ENCODE data around the gene LGALS9B. TPM values are rescaled to one million over a fixed set of nuclear protein-coding genes. Genes with fewer than 3 reads are reported as not detected.
"Not testable (repeated sequence)": the region's sequence is repeated elsewhere in the genome, so short reads cannot be mapped to it uniquely, and the experiment has no call there.

LGALS9B gene
- polyA plus RNA-seq, 3 donors: 2.9 TPM; not detected in 2

DNA sequence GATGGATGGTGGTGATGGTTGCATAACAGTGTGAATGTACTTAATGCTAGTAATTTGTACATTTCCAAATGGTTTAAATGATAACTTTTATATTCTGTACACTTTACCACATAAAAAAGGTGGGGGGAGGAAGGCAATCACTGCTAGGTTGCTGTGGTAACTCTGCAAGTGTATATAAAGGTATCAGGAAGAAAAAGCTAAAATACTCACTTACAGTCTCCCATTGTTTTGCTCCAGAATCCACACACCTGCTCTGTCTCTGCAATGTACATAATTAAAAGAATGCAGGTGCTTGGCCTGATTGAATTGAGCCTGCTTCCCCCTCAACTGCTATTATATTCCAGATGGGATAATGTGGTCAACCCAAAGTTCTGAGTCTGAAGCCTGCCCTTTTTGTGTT is 6.7 kb upstream of the LGALS9B start:
- H3K27ac ChIP-seq (ENCODE audit: low read depth, low read length): not testable (repeated sequence)

DNA sequence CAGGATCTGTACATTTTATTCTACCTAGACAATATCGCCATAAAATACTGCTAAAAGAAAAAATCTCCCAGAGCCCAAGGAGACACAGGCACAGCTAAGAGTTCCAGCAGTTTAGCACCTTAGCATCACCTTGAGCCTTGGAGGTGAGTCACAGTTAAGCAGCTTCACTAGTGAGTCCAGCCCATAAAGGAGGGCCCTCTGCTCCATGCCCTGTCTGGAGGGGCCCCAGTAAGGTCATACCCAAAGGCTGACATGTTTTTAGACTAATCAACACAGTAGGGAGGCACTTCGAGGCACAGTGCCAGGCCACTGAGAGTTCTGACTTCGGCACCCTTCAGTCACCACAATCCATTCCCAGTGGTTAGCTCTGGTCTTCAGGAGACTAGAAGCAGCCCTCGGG is 2.6 kb upstream of the LGALS9B start:
- WGBS, 3 donors: 56 to 69% (median 61%) methylated on average over 2 of the region's 4 CpGs
- not testable (repeated sequence) for H3K27ac ChIP-seq (ENCODE audit: low read depth, low read length)

DNA sequence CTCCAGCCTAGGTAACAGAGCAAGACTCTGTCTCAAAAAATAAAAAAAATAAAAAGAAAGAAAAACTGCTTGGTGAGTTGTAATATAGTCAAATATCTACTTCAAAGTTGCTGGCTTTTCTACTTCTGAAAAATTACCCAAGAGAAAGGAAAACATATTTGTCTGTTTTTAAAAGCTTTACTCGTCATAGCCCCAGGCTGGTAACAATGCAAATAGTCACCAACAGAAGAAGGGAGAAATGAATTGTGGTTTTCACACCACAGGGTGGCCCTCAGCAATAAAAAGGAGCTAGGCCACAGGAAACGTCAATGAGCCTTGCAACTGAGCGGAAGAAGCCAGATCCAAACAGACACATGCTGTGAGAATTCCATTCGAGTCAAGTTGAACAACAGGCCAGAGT is 1.8 kb upstream of the LGALS9B start:
- no CpG with 5 or more reads among the region's 4 CpGs for WGBS, 3 donors

DNA sequence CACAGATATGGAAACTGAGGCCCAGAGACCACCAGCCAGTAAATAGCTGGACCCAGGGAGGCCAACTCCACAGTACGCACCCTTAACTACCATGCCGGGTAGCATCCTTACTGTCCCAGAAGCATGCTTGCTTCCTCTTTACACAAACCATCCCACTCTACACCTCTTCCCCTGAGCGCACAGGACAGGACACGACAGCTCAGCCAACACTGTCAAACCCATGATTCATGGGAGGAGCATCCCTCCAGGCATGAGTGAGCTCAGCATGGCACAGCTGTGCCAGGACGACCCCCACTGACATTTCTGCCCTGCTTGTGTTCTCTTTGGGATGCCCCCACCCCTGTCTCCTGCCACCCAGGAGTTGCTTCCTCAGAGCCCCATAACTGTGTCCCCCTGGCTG is 340 bp downstream of the LGALS9B start:
- 48 to 70% (median 55%) methylated on average over 3 of the region's 5 CpGs for WGBS, 3 donors
- H3K27ac ChIP-seq (ENCODE audit: low read depth, low read length): not testable (repeated sequence)

More for the DNA sequence above, 1.8 kb upstream of the LGALS9B start:
- H3K27ac ChIP-seq (ENCODE audit: low read depth, low read length): not testable (repeated sequence)

DNA sequence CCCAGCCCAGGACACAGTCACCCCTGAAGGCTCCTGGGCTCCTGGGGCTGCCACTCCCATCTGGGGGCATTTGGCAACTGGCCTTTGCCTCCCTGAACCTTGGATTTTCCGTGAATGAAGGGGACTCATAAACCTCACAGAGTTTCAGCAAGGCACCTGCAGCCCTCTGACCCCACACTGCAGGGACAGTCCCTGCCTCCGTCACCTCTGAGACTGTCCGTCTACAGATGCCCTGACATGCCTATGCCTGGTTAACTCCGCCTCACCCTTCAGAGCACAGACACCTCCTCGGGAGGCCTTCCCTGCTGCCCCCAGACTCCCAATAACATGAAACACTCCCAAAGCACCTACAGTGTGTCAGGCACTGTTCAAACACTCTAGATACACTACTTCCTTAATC is 786 bp downstream of the LGALS9B start:
- WGBS, 3 donors: 75 to 80% (median 76%) methylated on average over 2 of the region's 5 CpGs
- H3K27ac ChIP-seq (ENCODE audit: low read depth, low read length): not testable (repeated sequence)

DNA sequence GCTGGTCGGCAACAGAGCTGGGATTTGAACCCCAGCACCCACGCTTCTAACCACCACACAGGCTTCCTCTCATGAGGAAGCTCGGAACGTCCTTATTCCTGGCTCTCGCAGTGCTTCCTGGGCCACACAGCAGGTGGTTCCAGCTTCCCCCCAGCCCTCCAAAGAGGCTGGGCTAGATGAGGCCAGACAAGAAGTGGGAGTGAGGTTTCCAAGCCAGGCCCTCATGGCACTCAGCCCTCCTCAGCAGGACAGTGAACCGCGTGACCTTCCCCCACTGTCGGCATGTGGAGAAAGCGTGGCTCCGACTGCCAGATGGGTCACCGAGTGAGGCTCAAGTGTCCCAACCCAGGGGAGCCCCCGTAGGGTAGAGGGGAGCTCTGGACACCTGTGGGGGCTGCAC is 1.8 kb downstream of the LGALS9B start:
- WGBS, 3 donors: 43 to 55% (median 47%) methylated on average over 6 to 7 of the region's 12 CpGs
- not testable (repeated sequence) for H3K27ac ChIP-seq (ENCODE audit: low read depth, low read length)

DNA sequence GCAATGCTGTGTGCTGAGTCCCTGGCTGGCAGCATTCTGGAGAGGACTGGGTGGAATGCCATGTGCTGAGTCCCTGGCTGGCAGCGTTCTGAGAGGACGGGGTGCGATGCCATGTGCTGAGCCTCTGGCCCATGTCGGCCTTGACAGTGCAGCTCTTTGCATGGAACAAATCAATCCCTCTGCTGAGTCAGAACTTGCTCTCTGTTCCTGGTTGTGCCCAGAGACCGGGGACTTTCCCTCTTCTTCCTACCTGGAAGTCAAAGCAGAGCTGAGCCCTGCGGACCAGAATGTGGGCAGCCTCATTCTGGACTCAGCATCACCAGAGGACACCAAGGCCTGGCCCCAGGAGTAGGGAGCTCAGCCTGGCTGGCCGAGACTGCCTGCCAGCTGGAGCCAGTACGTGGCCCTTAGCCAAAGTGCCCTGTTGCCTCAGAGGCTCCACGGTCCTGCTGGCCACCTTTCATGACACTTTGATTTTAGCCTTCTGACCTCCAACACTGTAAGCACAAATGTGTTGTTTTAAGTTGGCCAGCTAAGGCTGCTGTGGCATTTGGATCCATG is 2.4 kb downstream of the LGALS9B start:
- 61 to 93% (median 83%) methylated on average over 1 to 5 of the region's 9 CpGs for WGBS, 3 donors
- not testable (repeated sequence) for H3K27ac ChIP-seq (ENCODE audit: low read depth, low read length)

DNA sequence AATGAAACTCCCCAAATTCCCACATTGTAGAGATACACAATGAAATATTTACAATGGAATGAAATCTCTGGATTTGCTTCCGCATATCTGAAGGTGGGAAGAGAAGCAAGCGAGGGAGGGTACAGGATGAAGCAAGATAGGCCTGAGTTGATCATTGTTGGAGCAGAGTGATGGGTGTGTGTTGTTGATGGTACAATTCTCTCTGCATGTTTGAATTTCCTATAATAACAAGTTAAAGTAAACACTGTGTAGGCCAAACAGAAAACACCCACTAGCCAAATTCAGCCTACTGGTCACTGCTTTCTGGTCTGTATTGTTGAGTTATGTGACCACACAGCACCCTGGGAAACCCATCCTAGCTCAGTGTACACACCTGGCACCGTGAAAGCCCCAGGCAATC is 5.2 kb downstream of the LGALS9B start:
- WGBS, 3 donors: no CpG with 5 or more reads among the region's 3 CpGs
- H3K27ac ChIP-seq (ENCODE audit: low read depth, low read length): not testable (repeated sequence)

DNA sequence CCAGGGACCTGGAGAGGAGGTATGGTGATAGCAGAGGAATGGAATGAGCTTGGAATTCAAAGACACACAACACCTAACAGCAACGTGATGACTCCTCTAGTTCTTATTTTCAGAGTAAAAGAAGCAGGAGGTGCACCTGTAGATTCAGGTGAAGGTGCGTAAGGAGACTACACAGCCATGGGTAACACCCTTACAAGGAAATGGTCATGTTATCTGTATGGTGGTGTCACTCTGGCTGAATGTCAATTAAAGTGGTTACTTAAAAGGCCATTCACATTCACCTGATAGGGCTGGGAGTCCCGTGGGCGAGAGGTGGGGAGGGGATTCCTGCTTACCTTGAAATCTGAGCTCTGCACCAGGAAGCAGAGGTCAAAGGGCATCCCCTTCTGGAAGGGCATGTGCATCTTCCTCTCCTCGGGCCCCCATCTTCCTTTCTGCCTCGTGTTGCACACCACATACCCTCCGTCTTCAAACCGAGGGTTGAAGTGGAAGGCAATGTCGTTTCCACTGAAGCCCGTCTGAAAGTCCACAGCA is 9.4 kb downstream of the LGALS9B start:
- not testable (repeated sequence) for H3K27ac ChIP-seq (ENCODE audit: low read depth, low read length)
- WGBS, 3 donors: 57 to 80% (median 61%) methylated on average over 5 to 6 of the region's 10 CpGs

DNA sequence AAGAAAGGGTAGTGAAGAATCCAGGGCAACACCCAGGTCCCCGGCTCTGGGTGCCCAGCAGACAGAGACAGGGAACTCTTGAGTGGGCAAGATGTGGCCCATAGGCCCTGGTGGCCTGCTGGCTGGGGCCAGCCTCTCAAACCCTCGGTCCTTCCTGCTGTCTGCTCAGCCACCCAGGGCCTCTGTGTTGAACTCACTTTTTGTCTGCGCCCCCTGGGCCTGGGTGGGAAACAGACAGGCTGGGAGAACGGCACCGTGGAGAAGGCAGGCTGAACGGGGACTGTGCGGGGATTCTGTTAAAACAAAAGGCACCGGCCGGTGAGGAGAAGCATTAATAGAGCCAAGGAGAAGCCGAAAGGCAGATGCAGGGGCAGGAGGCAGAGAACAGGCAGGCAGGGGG is 12.2 kb downstream of the LGALS9B start:
- WGBS, 3 donors: no CpG with 5 or more reads among the region's 10 CpGs

DNA sequence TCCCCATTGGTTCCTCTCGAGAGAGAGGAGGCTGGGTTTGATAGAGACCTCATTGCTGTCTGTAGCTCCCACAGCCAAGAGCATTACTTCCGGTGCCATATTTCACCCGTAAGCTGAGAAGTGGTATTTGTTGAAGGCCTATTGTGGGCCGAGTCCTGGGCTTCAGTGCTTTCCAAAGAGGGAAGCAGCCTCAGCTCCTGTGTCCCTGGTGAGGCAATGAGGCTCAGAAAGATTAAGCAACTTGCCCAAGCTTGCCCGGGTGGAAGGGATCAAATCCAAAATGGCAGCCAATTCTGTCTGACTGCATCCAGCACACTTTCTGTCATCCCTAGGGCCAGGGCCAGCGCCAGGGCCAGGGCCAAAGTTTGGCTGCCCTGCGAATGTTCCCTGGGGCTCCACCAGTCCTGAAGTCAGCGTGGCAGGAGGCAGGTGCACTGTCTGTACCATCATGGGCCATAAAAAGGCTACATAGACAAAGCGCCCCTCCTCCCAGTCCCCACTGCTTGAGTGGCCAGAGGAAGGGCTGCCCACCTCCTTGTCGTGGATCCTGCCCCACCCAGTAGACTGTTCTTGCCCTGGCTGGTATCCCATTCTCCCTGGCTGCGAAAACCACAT is 13.4 kb downstream of the LGALS9B start:
- not testable (repeated sequence) for H3K27ac ChIP-seq (ENCODE audit: low read depth, low read length)
- 68 to 89% (median 82%) methylated on average over 1 to 2 of the region's 11 CpGs for WGBS, 3 donors

More for the DNA sequence above, 12.2 kb downstream of the LGALS9B start:
- H3K27ac ChIP-seq (ENCODE audit: low read depth, low read length): not testable (repeated sequence)

DNA sequence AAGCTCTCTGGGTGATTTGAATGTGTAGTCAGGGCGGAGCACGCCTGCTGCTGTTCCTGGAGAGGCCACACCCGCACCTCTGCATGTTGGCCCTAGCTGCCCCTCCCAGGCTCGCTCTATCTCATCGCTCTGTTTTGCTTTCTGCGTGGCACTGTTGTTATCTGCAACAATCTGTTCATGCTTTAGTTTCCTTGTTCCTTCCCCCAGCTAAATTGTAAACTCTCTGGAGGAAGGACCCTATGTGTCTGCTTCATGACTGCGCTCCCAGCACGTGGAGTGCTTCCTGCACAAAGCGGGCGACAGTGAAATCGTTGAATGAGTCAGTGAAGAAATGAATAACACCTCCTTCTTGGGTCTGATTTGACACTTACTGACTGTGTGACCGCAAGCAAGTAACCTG is 16.5 kb downstream of the LGALS9B start:
- H3K27ac ChIP-seq (ENCODE audit: low read depth, low read length): not testable (repeated sequence)
- WGBS, 3 donors: 28 to 56% (median 40%) methylated on average over 5 to 11 of the region's 12 CpGs

DNA sequence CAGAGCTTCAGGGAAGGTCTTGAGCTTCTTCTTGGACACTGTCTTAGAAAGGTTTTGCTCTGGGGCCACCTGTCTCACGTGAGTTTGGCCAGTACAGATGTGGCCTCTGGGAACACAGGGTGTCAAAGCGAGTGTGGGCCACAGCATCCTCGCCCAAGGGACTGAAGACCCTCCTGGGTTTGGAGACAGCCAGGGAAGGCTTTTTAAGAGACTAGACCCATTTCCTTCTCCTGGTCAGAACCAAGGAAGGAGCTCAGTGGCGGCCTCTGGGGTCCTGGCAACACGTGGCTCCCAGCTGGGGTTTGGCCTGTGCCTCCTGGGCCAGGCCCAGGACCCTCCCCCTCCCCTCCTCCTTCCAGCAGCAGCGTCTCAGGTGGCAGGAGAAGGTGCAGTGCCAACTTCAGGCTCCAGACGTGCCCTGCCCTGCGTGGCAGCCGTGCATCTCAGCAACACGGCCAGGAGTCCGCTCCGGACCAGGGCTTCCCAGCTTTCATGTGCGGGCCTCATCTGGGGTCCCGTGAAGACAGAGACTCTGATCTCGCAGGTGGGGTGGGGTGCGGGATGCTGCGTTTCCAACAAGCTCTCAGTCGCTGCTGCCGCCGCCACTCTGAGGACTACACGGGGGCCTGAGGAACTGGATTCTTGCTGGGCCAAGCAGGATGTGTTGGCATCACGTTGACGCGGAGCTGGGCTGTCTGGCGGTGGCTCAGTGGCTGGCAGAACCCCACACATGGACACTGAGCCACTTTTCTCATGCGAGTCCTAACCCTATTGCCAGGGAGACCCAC is 19.6 kb downstream of the LGALS9B start:
- H3K27ac ChIP-seq (ENCODE audit: low read depth, low read length): not testable (repeated sequence)
- WGBS, 3 donors: 84 to 89% (median 88%) methylated on average over 20 to 25 of the region's 26 CpGs

DNA sequence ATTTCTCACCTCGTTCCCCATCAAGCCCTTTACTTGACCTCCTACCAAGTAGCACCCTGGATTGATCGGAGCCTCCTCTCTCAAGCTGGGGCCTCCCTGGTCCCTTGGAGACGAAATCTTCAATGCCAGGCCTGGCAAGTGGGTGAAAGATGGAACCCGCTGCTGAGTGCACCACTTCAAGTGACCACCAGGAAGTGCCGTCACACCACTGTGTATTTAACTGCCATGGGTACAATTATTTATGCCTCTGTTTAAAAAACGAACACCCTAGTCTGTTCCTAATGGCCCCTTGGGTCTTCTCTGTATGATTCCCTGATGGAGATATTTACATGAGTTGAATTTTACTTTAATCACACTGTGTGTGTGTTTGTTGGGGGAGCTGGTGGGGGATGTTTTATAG is 20.4 kb downstream of the LGALS9B start:
- 62 to 65% (median 62%) methylated on average over 6 of the region's 6 CpGs for WGBS, 3 donors
- H3K27ac ChIP-seq (ENCODE audit: low read depth, low read length): not testable (repeated sequence)

DNA sequence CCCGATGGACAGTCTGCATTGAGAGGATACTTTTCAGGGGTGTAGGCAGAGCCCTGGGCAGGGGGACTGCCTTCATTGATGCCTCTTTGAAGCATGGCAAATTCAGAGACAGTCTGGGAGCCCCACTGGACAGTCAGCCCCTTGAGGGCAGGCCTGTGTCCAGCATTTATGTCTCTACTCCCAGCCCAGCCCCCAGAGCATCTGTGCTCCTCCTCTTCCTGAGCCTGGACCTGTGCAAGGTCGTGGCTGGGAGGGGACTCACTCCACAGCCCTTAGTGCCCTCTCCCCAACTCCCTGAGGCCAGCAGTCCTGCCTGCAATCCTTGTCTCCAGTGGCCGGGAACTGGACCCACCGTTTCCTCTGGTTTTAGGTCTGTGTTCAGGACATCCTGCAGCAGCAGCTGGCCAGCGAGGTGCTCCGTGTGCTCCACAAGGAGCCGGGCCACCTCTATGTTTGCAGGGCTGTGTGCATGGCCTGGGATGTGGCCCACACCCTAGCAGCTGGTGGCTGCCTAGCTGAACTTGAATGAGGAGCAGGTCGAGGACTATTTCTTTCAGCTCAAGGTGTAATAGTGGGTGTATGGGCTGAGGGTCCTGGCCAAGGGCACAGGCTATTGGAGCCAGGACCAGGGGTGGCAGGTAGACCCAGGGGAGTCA is 22.6 kb downstream of the LGALS9B start:
- not testable (repeated sequence) for H3K27ac ChIP-seq (ENCODE audit: low read depth, low read length)
- WGBS, 3 donors: 70 to 89% (median 81%) methylated on average over 1 to 4 of the region's 8 CpGs

DNA sequence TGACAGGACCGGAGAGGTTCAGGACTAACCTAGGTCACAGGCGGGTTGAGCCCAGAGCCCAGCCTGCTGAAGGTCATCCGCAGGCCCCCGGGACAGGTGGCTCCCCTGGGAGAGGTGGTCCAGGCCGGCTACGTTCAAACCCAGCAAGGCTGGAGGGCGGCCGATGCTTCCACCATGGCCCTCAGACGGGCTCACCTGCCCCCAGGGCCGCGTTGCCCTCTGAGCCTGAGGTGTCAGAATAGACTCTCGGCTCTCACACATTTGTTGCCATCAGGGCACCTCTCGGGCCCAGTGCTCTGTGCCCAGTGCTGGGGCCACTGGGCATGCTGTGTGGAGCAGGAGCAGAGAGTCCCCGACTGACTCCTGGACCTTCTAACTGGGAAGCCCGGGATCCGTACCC is 23.2 kb downstream of the LGALS9B start:
- 82 to 88% (median 83%) methylated on average over 15 to 16 of the region's 16 CpGs for WGBS, 3 donors
- not testable (repeated sequence) for H3K27ac ChIP-seq (ENCODE audit: low read depth, low read length)

DNA sequence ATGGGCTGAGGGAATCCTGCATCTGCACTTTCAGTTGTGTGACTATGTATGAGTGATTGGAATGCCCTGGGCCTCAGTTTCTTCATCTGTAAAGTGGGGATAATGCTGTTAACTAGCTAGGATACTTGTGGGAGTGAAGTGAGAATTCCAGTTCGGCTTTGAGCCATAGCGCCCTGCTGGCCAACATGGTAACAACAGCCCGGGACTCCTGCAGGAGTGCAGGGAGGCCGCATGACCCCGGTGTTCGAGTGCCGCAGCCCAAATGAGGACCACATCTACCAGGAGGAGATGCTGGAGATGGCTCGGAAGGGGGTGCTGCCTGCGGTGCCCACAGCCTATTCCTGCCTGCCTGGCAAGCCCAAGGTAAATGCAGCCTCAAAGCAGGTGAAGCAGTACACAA is 23.7 kb downstream of the LGALS9B start:
- WGBS, 3 donors: 64 to 70% methylated on average over 2 of the region's 9 CpGs; no CpG with 5 or more reads in 1 of the 3 donors
- H3K27ac ChIP-seq (ENCODE audit: low read depth, low read length): not testable (repeated sequence)

DNA sequence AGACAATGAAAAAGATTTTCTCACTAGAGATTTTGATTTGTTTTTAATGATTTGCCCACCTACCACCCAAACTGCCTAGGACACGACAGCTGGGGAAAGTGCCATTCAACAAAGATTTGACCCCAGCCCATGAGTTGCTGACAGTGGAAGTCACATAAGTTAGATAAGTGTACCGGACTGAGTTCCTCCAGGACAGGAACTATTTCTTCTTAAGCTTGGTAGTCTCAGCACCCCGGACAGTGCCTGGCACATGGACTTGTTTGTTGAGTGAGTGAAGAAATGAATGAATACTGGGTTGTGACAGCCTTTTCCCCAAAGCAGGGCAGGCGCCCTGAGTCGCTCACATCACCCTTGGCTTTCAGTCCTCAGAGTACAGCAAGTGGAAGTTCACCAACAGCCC is 26.7 kb downstream of the LGALS9B start:
- 53 to 60% (median 54%) methylated on average over 3 of the region's 5 CpGs for WGBS, 3 donors
- H3K27ac ChIP-seq (ENCODE audit: low read depth, low read length): not testable (repeated sequence)

DNA sequence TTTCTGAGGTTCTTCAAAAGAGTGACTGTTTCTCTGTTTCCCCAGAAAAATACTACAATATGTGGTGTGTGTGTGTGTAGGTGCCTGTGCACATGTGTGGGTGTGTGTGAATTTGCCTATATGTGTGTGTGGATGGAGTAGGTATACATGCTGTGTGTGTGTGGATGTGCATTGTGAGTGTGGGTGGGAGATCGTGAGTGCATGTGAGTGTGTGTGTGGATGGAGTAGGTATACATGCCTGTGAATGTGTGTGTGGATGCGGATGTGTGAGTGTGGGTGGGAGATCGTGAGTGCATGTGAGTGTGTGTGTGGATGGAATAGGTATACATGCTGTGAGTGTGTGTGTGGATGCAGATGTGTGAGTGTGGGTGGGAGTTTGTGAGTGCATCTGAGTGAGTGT is 32.2 kb downstream of the LGALS9B start:
- WGBS, 3 donors: 81 to 97% (median 93%) methylated on average over 3 of the region's 3 CpGs
- not testable (repeated sequence) for H3K27ac ChIP-seq (ENCODE audit: low read depth, low read length)
